Erythroblast (primary cell): ENCODE results near the gene ASAP3.

Experiments
- DNase-seq, 2 experiments: peaks; one replicate each; lab custom pipeline; 2025; lab: John Stamatoyannopoulos, UW
- GATA1 ChIP-seq: IDR thresholded peaks from 2 replicates; pipeline ENCODE4 v1.6.1; 2011; ENCODE audit warnings: low read depth, mild to moderate bottlenecking, control low read depth, low read length, moderate library complexity
- POLR2A ChIP-seq: IDR thresholded peaks from 2 replicates; pipeline ENCODE4 v1.6.1; 2011; ENCODE audit warnings: mild to moderate bottlenecking, low read length

ASAP3 gene

DNA sequence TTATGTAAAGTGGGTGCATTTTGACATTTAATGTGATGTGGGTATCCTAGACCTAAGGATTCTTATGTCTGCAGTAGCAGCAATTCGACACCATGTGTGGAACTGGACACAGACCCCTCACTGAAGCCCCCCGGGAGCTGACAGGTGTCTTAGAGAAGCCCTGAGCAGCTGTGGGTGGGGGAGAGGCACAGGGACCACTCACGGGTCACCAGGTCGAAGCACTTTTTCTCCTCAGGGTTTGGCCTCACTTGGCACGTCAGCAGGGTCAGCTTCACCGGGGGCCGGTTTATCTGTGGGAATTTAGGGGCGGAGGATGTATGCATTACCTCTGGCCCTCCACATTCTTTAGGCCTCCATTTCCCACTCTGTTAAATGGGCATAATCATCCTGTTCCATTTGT, 45.4 kb downstream of the ASAP3 start:
- DNase-seq = no peak
- TF ChIP-seq POLR2A (no peak), GATA1 (no peak)

GRCh38 chr1:23437355-23437664, 46.7 kb downstream of the ASAP3 start:
- TF ChIP-seq GATA1 (no peak), POLR2A (no peak)
- DNase-seq = no peak

- peak in 1 of 2 experiments; percentile 22 for DNase-seq
- TF ChIP-seq POLR2A = no peak
- no peak for TF ChIP-seq GATA1
Measured at GRCh38 chr1:23436520-23437354, 47.2 kb downstream of the ASAP3 start.

- TF ChIP-seq GATA1 (no peak), POLR2A (no peak)
- DNase-seq = no peak
Measured at GRCh38 chr1:23434260-23434775, 49.7 kb downstream of the ASAP3 start.

- TF ChIP-seq GATA1 (no peak), POLR2A (no peak)
- DNase-seq = no peak
Measured at GRCh38 chr1:23433122-23433521, 50.9 kb downstream of the ASAP3 start.

- TF ChIP-seq POLR2A (no peak), GATA1 (no peak)
- no peak for DNase-seq
Measured at GRCh38 chr1:23431431-23431830, 52.5 kb downstream of the ASAP3 start.

- TF ChIP-seq POLR2A (no peak), GATA1 (no peak)
- no peak for DNase-seq
Measured at GRCh38 chr1:23430803-23431202, 53.2 kb downstream of the ASAP3 start.

GRCh38 chr1:23428136-23428905, 55.7 kb downstream of the ASAP3 start:
- DNase-seq = no peak
- TF ChIP-seq POLR2A = no peak

DNA sequence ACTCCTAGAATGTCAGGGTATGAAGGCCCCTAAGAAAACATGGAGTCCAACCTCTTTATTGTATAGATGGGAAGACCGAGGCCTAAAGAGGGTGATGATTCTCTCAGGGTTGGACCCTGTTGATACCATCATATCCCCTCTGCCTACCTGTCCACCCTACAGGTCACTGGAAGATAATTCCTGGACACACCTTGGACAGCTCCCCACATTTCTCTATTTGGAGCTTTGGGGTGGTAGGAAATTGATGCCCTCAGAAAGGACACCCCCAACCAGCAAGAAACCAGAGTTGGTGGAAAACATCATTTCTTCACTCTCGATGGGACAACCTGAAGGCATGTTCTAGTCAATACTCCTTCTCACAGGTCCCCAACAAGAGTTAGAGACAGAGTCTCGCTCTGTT, 56.4 kb downstream of the ASAP3 start:
- DNase-seq = no peak
- TF ChIP-seq POLR2A (no peak), GATA1 (no peak)

- no peak for DNase-seq
- TF ChIP-seq POLR2A = no peak
- TF ChIP-seq GATA1 = no peak
Measured at GRCh38 chr1:23426828-23427227, 57.2 kb downstream of the ASAP3 start.

DNA sequence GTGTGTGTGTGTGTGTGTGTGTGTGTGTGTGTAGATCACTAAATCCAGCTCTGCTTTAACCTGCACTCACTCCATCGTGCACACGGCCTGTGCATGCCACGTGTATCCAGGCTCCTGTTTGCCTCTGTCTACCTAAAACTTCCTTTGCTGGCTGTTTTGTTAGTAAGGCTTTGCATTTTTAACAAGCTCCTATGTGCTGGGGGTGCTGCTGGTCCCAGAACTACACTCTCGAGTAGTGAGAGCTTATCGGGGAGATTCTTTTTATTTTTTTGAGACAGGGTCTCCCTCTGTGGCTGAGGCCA, 58.8 kb downstream of the ASAP3 start:
- TF ChIP-seq GATA1 = no peak
- no peak for TF ChIP-seq POLR2A
- DNase-seq = no peak

DNA sequence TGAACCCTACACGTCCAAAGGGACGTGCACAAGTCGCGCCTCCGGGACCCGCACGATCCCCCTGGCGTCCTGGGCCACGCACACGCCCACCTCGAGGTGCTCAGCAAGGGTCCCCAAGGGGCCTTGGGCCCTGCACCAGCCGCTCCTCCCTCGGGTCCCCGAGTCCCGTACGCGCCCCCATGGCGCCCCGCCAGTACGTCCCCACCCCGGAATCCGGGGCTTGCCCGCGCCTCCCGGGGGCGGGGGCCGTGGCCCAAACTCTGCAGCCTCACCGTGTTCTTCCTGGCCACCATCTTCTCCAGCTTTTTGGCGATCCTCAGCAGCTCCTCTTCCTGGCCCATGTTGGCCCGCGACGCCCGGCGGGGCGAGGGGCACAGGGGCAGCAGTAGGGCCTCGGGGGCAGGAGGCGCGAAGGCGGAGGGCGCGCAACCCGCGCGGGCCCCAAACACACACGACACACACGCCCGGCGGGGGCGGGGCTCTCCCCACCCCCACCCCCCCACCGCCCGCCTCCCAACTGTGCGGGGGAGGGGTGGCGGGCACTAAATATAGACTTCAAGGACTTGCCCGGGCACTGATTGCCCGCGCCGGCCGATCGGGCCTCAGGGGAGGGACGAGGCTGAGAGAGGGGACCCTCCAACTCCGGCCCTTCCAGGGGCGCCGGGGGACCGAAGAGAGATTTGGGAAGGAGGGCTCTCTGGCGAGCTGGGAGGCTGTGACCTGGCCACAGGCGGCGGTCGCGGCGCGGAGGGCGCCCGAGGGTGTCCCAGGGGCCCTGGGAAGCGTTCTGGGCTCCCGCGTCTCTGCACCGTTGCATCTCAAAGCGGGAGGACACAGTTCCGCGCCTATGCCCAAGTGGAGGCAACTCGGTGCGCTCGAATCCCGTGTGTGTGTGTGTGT, 59.4 kb downstream of the ASAP3 start, which contains the start of gene TCEA3:
Gene TCEA3, minus strand, starts transcription at position 456 of the 900 bp plus-strand sequence. Its CDS starts 115 bp downstream, at position 341.
- DNase-seq = no peak
- TF ChIP-seq GATA1 = no peak
- no peak for TF ChIP-seq POLR2A
